ENCODE results near the gene ANGPTL1. TPM values are rescaled to one million over a fixed set of nuclear protein-coding genes. Genes with fewer than 3 reads are reported as not detected.

Gene ANGPTL1, protein sequence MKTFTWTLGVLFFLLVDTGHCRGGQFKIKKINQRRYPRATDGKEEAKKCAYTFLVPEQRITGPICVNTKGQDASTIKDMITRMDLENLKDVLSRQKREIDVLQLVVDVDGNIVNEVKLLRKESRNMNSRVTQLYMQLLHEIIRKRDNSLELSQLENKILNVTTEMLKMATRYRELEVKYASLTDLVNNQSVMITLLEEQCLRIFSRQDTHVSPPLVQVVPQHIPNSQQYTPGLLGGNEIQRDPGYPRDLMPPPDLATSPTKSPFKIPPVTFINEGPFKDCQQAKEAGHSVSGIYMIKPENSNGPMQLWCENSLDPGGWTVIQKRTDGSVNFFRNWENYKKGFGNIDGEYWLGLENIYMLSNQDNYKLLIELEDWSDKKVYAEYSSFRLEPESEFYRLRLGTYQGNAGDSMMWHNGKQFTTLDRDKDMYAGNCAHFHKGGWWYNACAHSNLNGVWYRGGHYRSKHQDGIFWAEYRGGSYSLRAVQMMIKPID
- 3.9 TPM for total RNA-seq
- polyA plus RNA-seq, result 10.2 TPM
- long read RNA-seq, donor 1, result 0 reads
- long read RNA-seq, donor 2, partial matches to known transcripts, result 0 of 1 reads
- long read RNA-seq, donor 2, other reads (novel, unspliced or antisense), result 0 of 1 reads
- long read RNA-seq, donor 3, result 0 reads
- long read RNA-seq, donor 4, partial matches to known transcripts, result 0 of 1 reads
- long read RNA-seq, donor 4, other reads (novel, unspliced or antisense), result 0 of 1 reads
- long read RNA-seq, donor 5, partial matches to known transcripts, result 0 of 2 reads
- long read RNA-seq, donor 5, other reads (novel, unspliced or antisense), result 0 of 2 reads
- long read RNA-seq, donor 6, partial matches to known transcripts, result 0 of 3 reads
- long read RNA-seq, donor 6, other reads (novel, unspliced or antisense), result 0 of 3 reads
- long read RNA-seq, donor 7, partial matches to known transcripts, result 0 of 1 reads
- long read RNA-seq, donor 7, other reads (novel, unspliced or antisense), result 0 of 1 reads
- long read RNA-seq, donor 8, result 0 reads
- long read RNA-seq, donor 9, partial matches to known transcripts, result 5 of 7 reads
- long read RNA-seq, donor 9, other reads (novel, unspliced or antisense), result 0 of 7 reads
- long read RNA-seq, donor 10, result 0 reads

GRCh38 chr1:178870944-178871343 is at the start of gene ANGPTL1:
Gene ANGPTL1 (minus strand): TSS chr1:178871077. CDS start chr1:178865776, 5,301 bp downstream.
- Histone ChIP-seq H3K4me3 (ENCODE audit: low read length in 2 of 2) (no peak within 1 kb of the TSS), H3K36me3 (ENCODE audit: control insufficient read depth in 2 of 2, insufficient read depth in 2 of 2, low read length in 1 of 2) (no peaks in the 10 kb centered on the region), H3K4me1 (ENCODE audit: control insufficient read depth in 2 of 2, insufficient read depth in 2 of 2, low read length in 2 of 2) (no peaks in the 10 kb centered on the region), H3K27me3 (ENCODE audit: control insufficient read depth in 2 of 2, insufficient read depth in 1 of 2, low read length in 1 of 2) (no peaks in the 10 kb centered on the region), H3K9me3 (ENCODE audit: control insufficient read depth in 2 of 2, insufficient read depth in 1 of 2, low read length in 1 of 2) (no peaks in the 10 kb centered on the region), H3K27ac (ENCODE audit: low read depth in 1 of 2, low read length in 1 of 2) (no peak within 1 kb of the TSS)
- WGBS, result 98% methylated on average over 4 of the region's 4 CpGs
- no peak for DNase-seq (ENCODE audit: low read depth in 6 of 9, low spot score in 9 of 9)

DNA sequence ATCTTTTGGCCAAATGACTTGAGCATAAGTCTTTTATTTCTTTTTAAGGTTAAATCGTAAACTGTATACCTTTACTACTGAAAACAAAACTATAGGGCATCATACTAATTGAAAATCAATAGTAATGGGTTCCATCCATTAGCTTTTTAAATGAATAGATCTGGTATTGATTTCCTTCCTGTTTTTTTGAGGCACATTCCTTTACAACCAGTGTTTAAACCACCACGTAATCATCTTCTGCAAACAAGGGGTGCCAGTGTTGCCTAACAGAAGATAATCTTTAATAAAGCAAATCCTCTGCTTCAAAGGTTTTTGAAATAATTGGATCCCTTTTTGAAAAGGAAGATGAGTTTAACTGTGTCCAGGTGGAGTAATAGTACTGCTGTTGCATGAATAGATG is 48.7 kb upstream of the ANGPTL1 start:
- no peaks in the 10 kb centered on the region for H3K27me3 ChIP-seq (ENCODE audit: control insufficient read depth in 2 of 2, insufficient read depth in 1 of 2, low read length in 1 of 2)
- no peak overlapping the region for H3K4me3 ChIP-seq (ENCODE audit: low read length in 2 of 2)
- peaks cover 3 to 15% of the 10 kb centered on the region in 2 donors for H3K36me3 ChIP-seq (ENCODE audit: control insufficient read depth in 2 of 2, insufficient read depth in 2 of 2, low read length in 1 of 2)
- no peaks in the 10 kb centered on the region for H3K4me1 ChIP-seq (ENCODE audit: control insufficient read depth in 2 of 2, insufficient read depth in 2 of 2, low read length in 2 of 2)
- no peak overlapping the region for H3K27ac ChIP-seq (ENCODE audit: low read depth in 1 of 2, low read length in 1 of 2)
- 98% methylated on average over 2 of the region's 2 CpGs for WGBS
- DNase-seq (ENCODE audit: low read depth in 6 of 9, low spot score in 9 of 9), result no peak
- H3K9me3 ChIP-seq (ENCODE audit: control insufficient read depth in 2 of 2, insufficient read depth in 1 of 2, low read length in 1 of 2), result no peaks in the 10 kb centered on the region

DNA sequence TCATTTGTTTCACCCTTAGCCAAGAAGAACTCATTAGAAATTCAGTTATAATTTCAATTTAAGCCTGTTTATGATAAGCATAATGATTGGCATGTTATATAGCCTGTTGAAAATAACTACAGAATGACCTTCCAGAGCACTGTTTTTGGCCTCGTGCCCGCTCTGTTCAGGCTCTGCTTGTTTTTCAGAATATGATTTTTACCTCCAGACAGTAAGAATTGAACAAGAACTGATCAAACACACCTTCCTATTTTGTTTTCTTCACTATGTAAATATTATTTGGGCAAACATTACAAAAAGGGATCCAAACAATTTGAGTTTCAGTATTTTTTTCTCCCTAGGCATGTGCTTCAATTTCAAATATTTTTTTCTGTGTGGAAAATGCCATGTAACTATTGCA is 48.1 kb upstream of the ANGPTL1 start:
- Histone ChIP-seq H3K9me3 (ENCODE audit: control insufficient read depth in 2 of 2, insufficient read depth in 1 of 2, low read length in 1 of 2) (no peaks in the 10 kb centered on the region), H3K4me1 (ENCODE audit: control insufficient read depth in 2 of 2, insufficient read depth in 2 of 2, low read length in 2 of 2) (no peaks in the 10 kb centered on the region), H3K4me3 (ENCODE audit: low read length in 2 of 2) (no peak overlapping the region), H3K27me3 (ENCODE audit: control insufficient read depth in 2 of 2, insufficient read depth in 1 of 2, low read length in 1 of 2) (no peaks in the 10 kb centered on the region), H3K36me3 (ENCODE audit: control insufficient read depth in 2 of 2, insufficient read depth in 2 of 2, low read length in 1 of 2) (peaks cover 5 to 15% of the 10 kb centered on the region in 2 donors), H3K27ac (ENCODE audit: low read depth in 1 of 2, low read length in 1 of 2) (no peak overlapping the region)
- DNase-seq (ENCODE audit: low read depth in 6 of 9, low spot score in 9 of 9), result no peak
- WGBS, result 98% methylated on average over 2 of the region's 2 CpGs

- DNase-seq (ENCODE audit: low read depth in 6 of 9, low spot score in 9 of 9), result no peak
- peaks cover 5 to 15% of the 10 kb centered on the region in 2 donors for H3K36me3 ChIP-seq (ENCODE audit: control insufficient read depth in 2 of 2, insufficient read depth in 2 of 2, low read length in 1 of 2)
- H3K9me3 ChIP-seq (ENCODE audit: control insufficient read depth in 2 of 2, insufficient read depth in 1 of 2, low read length in 1 of 2), result no peaks in the 10 kb centered on the region
- no peaks in the 10 kb centered on the region for H3K27me3 ChIP-seq (ENCODE audit: control insufficient read depth in 2 of 2, insufficient read depth in 1 of 2, low read length in 1 of 2)
- 95% methylated on average over 6 of the region's 6 CpGs for WGBS
- no peak overlapping the region for H3K4me3 ChIP-seq (ENCODE audit: low read length in 2 of 2)
- H3K27ac ChIP-seq (ENCODE audit: low read depth in 1 of 2, low read length in 1 of 2), result no peak overlapping the region
- no peaks in the 10 kb centered on the region for H3K4me1 ChIP-seq (ENCODE audit: control insufficient read depth in 2 of 2, insufficient read depth in 2 of 2, low read length in 2 of 2)
Measured at GRCh38 chr1:178918308-178918707, 47.4 kb upstream of the ANGPTL1 start.

GRCh38 chr1:178916448-178917174 is 45.7 kb upstream of the ANGPTL1 start:
- Histone ChIP-seq H3K36me3 (ENCODE audit: control insufficient read depth in 2 of 2, insufficient read depth in 2 of 2, low read length in 1 of 2) (peaks cover 5 to 15% of the 10 kb centered on the region in 2 donors), H3K9me3 (ENCODE audit: control insufficient read depth in 2 of 2, insufficient read depth in 1 of 2, low read length in 1 of 2) (no peaks in the 10 kb centered on the region), H3K27ac (ENCODE audit: low read depth in 1 of 2, low read length in 1 of 2) (no peak overlapping the region), H3K4me3 (ENCODE audit: low read length in 2 of 2) (no peak overlapping the region), H3K4me1 (ENCODE audit: control insufficient read depth in 2 of 2, insufficient read depth in 2 of 2, low read length in 2 of 2) (no peaks in the 10 kb centered on the region), H3K27me3 (ENCODE audit: control insufficient read depth in 2 of 2, insufficient read depth in 1 of 2, low read length in 1 of 2) (no peaks in the 10 kb centered on the region)
- 91% methylated on average over 5 of the region's 5 CpGs for WGBS
- no peak for DNase-seq (ENCODE audit: low read depth in 6 of 9, low spot score in 9 of 9)

- Histone ChIP-seq H3K27ac (ENCODE audit: low read depth in 1 of 2, low read length in 1 of 2) (no peak overlapping the region), H3K9me3 (ENCODE audit: control insufficient read depth in 2 of 2, insufficient read depth in 1 of 2, low read length in 1 of 2) (no peaks in the 10 kb centered on the region), H3K36me3 (ENCODE audit: control insufficient read depth in 2 of 2, insufficient read depth in 2 of 2, low read length in 1 of 2) (peaks cover 5 to 12% of the 10 kb centered on the region in 2 donors), H3K4me1 (ENCODE audit: control insufficient read depth in 2 of 2, insufficient read depth in 2 of 2, low read length in 2 of 2) (no peaks in the 10 kb centered on the region), H3K4me3 (ENCODE audit: low read length in 2 of 2) (no peak overlapping the region), H3K27me3 (ENCODE audit: control insufficient read depth in 2 of 2, insufficient read depth in 1 of 2, low read length in 1 of 2) (no peaks in the 10 kb centered on the region)
- whole genome bisulfite sequencing, result 100% methylated on average over 2 of the region's 2 CpGs
- no peak for DNase-seq (ENCODE audit: low read depth in 6 of 9, low spot score in 9 of 9)
Measured at GRCh38 chr1:178912597-178912996, 41.7 kb upstream of the ANGPTL1 start.

DNA sequence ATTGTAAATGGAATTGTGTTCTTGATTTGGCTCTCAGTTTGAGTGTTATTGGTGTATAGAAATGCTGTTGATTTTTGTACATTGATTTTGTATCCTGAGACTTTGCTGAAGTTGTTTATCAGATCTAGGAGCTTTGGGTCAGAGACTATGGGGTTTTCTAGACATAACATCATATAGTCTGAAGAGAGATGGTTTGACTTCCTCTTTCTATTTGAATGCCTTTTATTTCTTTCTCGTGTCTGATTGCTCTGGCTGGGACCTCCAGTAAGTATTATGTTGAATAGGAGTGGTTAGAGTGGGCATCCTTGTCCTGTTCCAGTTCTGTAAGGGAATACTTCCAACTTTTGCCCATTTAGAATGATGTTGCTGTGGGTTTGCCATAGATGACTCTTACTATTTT is 39.1 kb upstream of the ANGPTL1 start:
- no peak overlapping the region for H3K27ac ChIP-seq (ENCODE audit: low read depth in 1 of 2, low read length in 1 of 2)
- no peaks in the 10 kb centered on the region for H3K27me3 ChIP-seq (ENCODE audit: control insufficient read depth in 2 of 2, insufficient read depth in 1 of 2, low read length in 1 of 2)
- no peaks in the 10 kb centered on the region for H3K4me1 ChIP-seq (ENCODE audit: control insufficient read depth in 2 of 2, insufficient read depth in 2 of 2, low read length in 2 of 2)
- no peak for DNase-seq (ENCODE audit: low read depth in 6 of 9, low spot score in 9 of 9)
- no peak overlapping the region for H3K4me3 ChIP-seq (ENCODE audit: low read length in 2 of 2)
- peaks cover 2 to 3% of the 10 kb centered on the region in 2 donors for H3K36me3 ChIP-seq (ENCODE audit: control insufficient read depth in 2 of 2, insufficient read depth in 2 of 2, low read length in 1 of 2)
- WGBS, result 95% methylated on average over 1 of the region's 1 CpG
- H3K9me3 ChIP-seq (ENCODE audit: control insufficient read depth in 2 of 2, insufficient read depth in 1 of 2, low read length in 1 of 2), result no peaks in the 10 kb centered on the region

- peaks cover 0 to 2% of the 10 kb centered on the region in 2 donors for H3K36me3 ChIP-seq (ENCODE audit: control insufficient read depth in 2 of 2, insufficient read depth in 2 of 2, low read length in 1 of 2)
- no peak overlapping the region for H3K27ac ChIP-seq (ENCODE audit: low read depth in 1 of 2, low read length in 1 of 2)
- WGBS, result 89% methylated on average over 1 of the region's 1 CpG
- no peak for DNase-seq (ENCODE audit: low read depth in 6 of 9, low spot score in 9 of 9)
- H3K4me3 ChIP-seq (ENCODE audit: low read length in 2 of 2), result no peak overlapping the region
- H3K9me3 ChIP-seq (ENCODE audit: control insufficient read depth in 2 of 2, insufficient read depth in 1 of 2, low read length in 1 of 2), result no peaks in the 10 kb centered on the region
- no peaks in the 10 kb centered on the region for H3K4me1 ChIP-seq (ENCODE audit: control insufficient read depth in 2 of 2, insufficient read depth in 2 of 2, low read length in 2 of 2)
- no peaks in the 10 kb centered on the region for H3K27me3 ChIP-seq (ENCODE audit: control insufficient read depth in 2 of 2, insufficient read depth in 1 of 2, low read length in 1 of 2)
Measured at GRCh38 chr1:178908358-178908757, 37.5 kb upstream of the ANGPTL1 start.
